ENCODE measurements around the gene C6orf163.

- TF ChIP-seq CTCF (IDR thresholded peaks at IDR 0.05; ENCODE audit: low read depth, low read length, poor library complexity, severe bottlenecking) (no peak), EZH2phosphoT487 (IDR thresholded peaks at IDR 0.05; ENCODE audit: borderline replicate concordance, low read length) (no peak)
Observed at GRCh38 chr6:87342829-87343228, 1.8 kb upstream of the C6orf163 start.
